Hematopoietic multipotent progenitor cell treated with erythropoietin and hydrocortisone succinate and interleukin-3 and kit ligand, for 15 days (in vitro differentiated cells): Measurements from ENCODE around the gene BIVM.
A peak's percentile ranks its signal among the peaks of the same experiment; 100 is the strongest.
"Not testable (repeated sequence)": the region's sequence is repeated elsewhere in the genome, so short reads cannot be mapped to it uniquely, and the experiment has no call there.

Experiments
- DNase-seq: peaks from one replicate; pipeline ENCODE4 v3.0.0-alpha.2; 2015; ENCODE audit warnings: low spot score

BIVM gene

GRCh38 chr13:102798581-102799425 lies at the start of gene BIVM, which contains the start of gene POGLUT2:
TSS of gene BIVM (plus strand) at chr13:102799119. CDS start at chr13:102807268, 8,149 bp downstream.
TSS of gene POGLUT2 (minus strand) at chr13:102798976. CDS start at chr13:102798670, 306 bp downstream.
- peak; percentile 42 for DNase-seq

- peak; percentile 15 for DNase-seq
These were observed 47.0 kb upstream of the BIVM start for GRCh38 chr13:102751886-102752285.

GRCh38 chr13:102757006-102757405 lies 41.9 kb upstream of the BIVM start:
- no peak for DNase-seq

GRCh38 chr13:102758842-102759241 lies 40.1 kb upstream of the BIVM start:
- DNase-seq, result no peak

- no peak for DNase-seq
These were observed 37.8 kb upstream of the BIVM start for GRCh38 chr13:102761071-102761470.

GRCh38 chr13:102763741-102764140 lies 35.2 kb upstream of the BIVM start:
- DNase-seq, result no peak

GRCh38 chr13:102768909-102769308 lies 30.0 kb upstream of the BIVM start:
- DNase-seq, result no peak

- DNase-seq, result no peak
These were observed 29.2 kb upstream of the BIVM start for GRCh38 chr13:102769679-102770078.

GRCh38 chr13:102770435-102770834 lies 28.5 kb upstream of the BIVM start:
- no peak for DNase-seq

GRCh38 chr13:102771298-102772041 lies 27.4 kb upstream of the BIVM start:
- no peak for DNase-seq

GRCh38 chr13:102772042-102772425 lies 26.9 kb upstream of the BIVM start:
- DNase-seq, result no peak

GRCh38 chr13:102773441-102774213 lies 25.3 kb upstream of the BIVM start, which contains the start of gene TEX30:
TSS of gene TEX30 (minus strand) at chr13:102773786. CDS start at chr13:102770026, 3,760 bp downstream.
- DNase-seq, result peak; percentile 85

- DNase-seq, result no peak
These were observed 24.7 kb upstream of the BIVM start for GRCh38 chr13:102774214-102774568.

GRCh38 chr13:102774591-102775520 lies 24.1 kb upstream of the BIVM start:
- no peak for DNase-seq

GRCh38 chr13:102776271-102776670 lies 22.6 kb upstream of the BIVM start:
- no peak for DNase-seq

- DNase-seq, result no peak
These were observed 21.2 kb upstream of the BIVM start for GRCh38 chr13:102777736-102778135.

- DNase-seq, result no peak
These were observed 19.3 kb upstream of the BIVM start for GRCh38 chr13:102779436-102780159.

- not testable (repeated sequence) for DNase-seq
These were observed 18.3 kb upstream of the BIVM start for GRCh38 chr13:102780656-102781055.

GRCh38 chr13:102781591-102781990 lies 17.3 kb upstream of the BIVM start:
- DNase-seq, result no peak

- no peak for DNase-seq
These were observed 14.4 kb upstream of the BIVM start for GRCh38 chr13:102784483-102784882.
